Astrocyte of the spinal cord (primary cell): Measurements from ENCODE around the gene ZCCHC7.

Source experiments
- DNase-seq: peaks from one replicate; pipeline ENCODE4 v3.0.0; 2011; ENCODE audit warnings: low read depth, low spot score
- H3K4me3 ChIP-seq: 2 replicates; pipeline ENCODE4 v1.5.1; 2011; ENCODE audit warnings: low read depth, mild to moderate bottlenecking, low read length, moderate library complexity
- in situ Hi-C: cut with HindIII; loops from 2 replicates; pipeline ENCODE4 v1.10.0; 2017; ENCODE audit warnings: low sequenced_read_pairs
- TF ChIP-seq, protein P1 (sequence below): IDR thresholded peaks from 2 replicates; pipeline ENCODE4 v1.5.1; 2012; ENCODE audit warnings: low read depth, mild to moderate bottlenecking, low read length, inconsistent platforms

The ZCCHC7 gene

DNA sequence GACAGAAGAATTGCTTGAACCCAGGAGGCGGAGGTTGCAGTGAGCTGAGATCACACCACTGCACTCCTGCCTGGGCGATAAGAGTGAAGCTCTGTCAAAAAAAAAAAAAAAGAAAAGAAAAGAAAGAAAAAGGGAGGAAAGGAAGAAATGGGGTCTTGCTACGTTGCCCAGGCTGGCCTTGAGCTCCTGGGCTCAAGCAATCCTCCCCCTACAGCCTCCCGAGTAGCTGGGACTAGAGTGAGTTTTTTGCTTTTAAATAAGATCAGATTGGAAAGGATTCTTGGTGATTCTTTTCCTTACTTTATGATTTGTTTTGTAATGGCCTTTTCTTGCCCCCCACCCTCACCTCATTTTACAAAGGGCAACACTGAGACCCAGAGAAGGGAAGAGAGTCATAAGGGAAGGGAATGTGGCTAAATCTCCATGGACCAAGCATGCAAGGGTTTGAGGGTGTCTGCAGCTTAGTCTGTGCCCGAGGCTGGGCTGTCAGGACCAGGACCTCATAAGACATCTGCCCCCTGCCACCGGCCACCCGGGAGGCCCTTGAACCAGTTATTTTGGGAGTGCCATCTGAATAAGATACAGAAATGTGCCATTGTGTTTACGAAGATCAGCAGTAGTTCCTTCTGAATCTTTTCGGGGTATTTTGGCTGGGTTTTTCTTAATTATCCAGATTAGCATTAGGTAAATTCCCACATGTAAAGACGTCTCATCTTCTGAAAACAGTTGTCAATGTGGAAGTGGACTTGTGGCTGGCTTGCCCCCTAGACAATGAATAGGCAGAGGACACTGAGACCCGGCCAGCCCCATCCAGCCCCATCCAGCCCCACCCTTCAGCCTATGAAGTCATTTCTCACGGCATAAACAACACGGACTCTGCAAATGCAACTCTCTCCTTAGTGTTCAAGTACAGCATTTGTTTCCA lies 257.6 kb downstream of the ZCCHC7 start:
- TF ChIP-seq, protein P1, sequence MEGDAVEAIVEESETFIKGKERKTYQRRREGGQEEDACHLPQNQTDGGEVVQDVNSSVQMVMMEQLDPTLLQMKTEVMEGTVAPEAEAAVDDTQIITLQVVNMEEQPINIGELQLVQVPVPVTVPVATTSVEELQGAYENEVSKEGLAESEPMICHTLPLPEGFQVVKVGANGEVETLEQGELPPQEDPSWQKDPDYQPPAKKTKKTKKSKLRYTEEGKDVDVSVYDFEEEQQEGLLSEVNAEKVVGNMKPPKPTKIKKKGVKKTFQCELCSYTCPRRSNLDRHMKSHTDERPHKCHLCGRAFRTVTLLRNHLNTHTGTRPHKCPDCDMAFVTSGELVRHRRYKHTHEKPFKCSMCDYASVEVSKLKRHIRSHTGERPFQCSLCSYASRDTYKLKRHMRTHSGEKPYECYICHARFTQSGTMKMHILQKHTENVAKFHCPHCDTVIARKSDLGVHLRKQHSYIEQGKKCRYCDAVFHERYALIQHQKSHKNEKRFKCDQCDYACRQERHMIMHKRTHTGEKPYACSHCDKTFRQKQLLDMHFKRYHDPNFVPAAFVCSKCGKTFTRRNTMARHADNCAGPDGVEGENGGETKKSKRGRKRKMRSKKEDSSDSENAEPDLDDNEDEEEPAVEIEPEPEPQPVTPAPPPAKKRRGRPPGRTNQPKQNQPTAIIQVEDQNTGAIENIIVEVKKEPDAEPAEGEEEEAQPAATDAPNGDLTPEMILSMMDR: no peak
- DNase-seq: no peak
- H3K4me3 ChIP-seq: no peak overlapping the region
- in situ Hi-C loops: no loop called here

DNA sequence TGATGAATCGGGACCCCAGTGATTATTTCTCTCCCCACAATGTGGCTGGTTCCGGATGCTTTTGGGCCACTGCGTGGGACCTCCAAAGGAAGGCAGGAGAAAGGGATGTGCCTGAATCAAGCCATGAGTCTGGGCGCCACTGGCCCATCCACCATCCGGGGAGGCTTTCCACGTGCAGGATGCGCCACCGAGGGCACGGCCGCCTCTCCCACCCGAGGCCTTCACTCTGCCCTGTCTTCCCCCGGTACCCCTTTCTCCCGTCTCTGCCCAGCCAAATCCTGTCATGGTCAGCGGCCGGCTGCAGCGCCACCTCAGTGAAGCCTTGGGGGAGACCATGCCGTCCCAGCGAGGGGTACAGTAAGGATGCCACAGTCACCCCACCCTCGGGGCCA lies 258.2 kb downstream of the ZCCHC7 start:
- TF ChIP-seq, protein P1: no peak
- no peak for DNase-seq
- in situ Hi-C loops: no loop called here
- no peak overlapping the region for H3K4me3 ChIP-seq

DNA sequence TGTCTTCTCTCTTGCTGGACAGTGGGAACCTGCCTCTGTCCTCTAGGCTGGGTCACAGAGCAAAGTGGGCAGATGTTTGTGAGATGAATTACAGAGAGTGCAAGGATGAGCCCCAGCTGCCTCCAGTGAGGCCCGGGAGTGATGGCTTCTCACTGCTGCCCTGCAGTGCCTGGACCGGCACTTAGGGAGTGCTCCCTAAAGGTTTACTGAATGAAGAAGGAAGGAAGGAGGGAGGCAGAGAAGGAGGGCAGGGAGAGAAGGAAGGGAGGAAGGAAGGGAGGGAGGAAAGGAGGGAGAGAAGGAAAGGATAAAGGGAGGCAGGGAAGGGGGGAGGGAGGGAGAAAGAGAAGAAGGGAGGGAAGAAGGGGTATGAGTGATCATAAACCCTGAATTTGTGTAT lies 259.5 kb downstream of the ZCCHC7 start:
- in situ Hi-C loops: no loop called here
- DNase-seq: no peak
- H3K4me3 ChIP-seq: no peak overlapping the region
- TF ChIP-seq, protein P1: no peak

DNA sequence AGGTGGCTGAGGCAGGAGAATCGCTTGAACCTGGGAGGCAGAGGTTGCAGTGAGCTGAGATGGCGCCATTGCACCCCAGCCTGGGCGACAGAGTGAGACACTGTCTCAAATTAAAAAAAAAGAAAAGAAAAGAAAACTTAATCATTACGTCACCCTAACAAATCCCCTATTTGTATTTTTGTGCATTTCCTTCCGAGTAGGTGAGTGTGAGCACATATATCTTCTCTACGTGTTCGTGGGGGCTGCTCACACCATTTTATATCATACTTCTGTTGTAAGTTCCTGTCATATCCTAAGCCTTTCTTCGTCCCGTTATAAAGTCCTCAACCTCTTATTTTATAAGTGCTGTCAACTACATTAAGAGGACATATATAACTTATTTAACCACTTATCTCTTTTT lies 260.2 kb downstream of the ZCCHC7 start:
- TF ChIP-seq, protein P1: no peak
- DNase-seq: no peak
- in situ Hi-C loops: no loop called here
- no peak overlapping the region for H3K4me3 ChIP-seq

DNA sequence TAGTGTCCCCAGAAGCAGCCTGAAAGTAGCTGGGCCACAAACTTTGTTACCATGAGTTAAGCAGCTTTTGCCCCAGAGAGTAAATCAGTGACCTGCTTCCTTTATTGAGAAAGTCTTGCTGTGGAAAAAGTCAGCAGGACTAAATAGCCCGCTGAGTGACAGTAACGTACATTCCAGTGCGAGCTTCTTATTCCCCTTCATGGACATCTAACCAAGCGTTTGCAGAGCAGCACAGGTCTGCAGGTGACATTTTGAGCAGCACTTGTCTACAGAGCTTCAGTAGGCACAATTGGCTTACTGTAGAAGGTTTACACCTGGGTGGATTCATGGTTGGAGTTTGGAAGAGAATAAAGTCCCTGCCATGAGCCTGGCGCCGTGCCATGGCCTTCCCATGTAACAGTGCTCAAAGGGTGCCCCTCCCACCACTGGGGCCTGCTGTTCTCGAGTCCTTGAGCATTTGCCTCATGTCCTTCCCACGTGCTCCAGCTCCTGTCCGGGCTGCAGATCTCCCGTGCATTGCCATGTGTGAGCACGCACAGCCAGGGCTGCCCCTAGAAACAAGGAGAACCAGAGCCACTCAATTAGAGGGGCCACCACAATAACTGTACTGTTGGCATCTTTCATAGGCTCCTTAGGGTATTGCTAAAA lies 260.8 kb downstream of the ZCCHC7 start:
- in situ Hi-C loops: no loop called here
- H3K4me3 ChIP-seq: no peak overlapping the region
- TF ChIP-seq, protein P1: no peak
- DNase-seq: no peak

DNA sequence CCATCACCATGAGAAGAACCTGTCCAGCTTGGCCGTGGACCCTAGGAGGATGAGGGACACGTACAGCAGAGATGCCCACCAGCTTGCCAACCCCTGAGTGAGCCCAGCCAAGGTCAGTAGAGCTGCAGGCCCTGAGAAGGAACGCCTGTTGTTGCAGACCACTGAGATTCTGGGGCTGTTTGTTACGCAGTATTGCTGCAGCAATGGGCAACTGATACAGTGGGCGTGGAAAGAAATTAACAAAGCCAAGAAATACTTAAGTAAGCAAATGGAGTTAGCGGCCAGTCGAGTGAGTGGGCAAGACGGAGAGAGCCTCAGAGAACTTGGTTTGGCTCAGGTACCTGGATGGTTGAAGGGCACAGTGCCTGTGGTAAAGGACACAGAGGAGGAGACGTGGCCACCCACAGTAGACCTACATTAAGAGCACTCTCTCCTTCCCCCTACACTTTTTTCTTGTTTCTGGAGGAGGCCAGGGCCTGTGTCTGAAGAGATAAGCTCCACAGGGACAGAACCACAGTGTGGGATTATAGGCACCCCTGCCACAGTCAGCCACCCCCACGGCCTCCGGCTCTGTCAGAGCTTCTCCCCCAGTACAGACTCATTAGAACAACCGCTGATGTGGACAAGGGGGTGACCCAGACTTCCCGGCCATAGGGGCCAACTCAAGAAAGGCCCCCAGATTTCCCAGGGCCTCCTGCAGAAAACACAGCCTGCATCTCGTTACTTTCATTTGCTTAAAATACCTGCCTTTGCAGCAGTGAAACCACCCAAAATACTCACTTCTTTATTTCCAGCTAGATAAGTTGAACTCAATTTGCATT lies 262.0 kb downstream of the ZCCHC7 start:
- TF ChIP-seq, protein P1: no peak
- in situ Hi-C loops: no loop called here
- H3K4me3 ChIP-seq: no peak overlapping the region
- no peak for DNase-seq
